Lower leg skin (tissue), 3 donors: ENCODE results near the gene LIX1.

Source experiments
- POLR2A ChIP-seq, 2 donors: fragments of 450-650 bp; IDR thresholded peaks; one replicate each; pipeline ENCODE4 v1.6.1; 2016 to 2017; ENCODE audit warnings: antibody characterized with exemption in 2 of 2, mild to moderate bottlenecking in 1 of 2, moderate library complexity in 1 of 2
- TF ChIP-seq, protein P1 (sequence below), 3 donors: fragments of 450-650 bp; IDR thresholded peaks; one replicate each; pipeline ENCODE4 v1.5.1; 2016; ENCODE audit warnings: antibody characterized with exemption in 3 of 3, mild to moderate bottlenecking in 3 of 3, moderate library complexity in 2 of 3

DNA sequence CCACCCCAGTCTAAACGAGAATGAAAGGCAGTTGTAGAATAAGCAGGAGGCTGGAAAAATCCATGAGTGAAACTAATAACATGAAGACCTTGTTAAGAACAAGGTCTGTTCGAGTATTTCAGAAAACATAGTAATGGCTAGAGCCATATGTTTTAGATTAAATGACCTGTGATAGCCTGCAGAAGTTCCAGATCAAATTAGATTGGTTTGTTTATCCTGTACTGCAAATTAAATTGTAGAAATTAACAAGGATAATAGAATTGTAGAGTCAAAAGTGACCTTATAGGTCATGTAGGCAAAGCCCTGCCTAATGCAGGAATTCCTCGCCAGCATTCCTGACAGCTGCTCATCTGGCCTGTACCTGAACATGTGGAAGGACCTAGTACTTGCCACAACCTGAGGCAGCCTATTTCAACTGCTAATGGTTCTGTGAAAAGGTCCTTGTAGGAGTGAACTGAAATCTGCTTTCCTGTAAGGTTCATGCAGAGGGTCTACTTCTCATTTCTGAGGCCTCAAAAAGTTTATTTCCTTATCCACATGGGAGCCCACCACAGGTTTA lies 17.2 kb downstream of the LIX1 start:
- TF ChIP-seq POLR2A (IDR thresholded peaks at IDR 0.05): no peak
- TF ChIP-seq, protein P1, sequence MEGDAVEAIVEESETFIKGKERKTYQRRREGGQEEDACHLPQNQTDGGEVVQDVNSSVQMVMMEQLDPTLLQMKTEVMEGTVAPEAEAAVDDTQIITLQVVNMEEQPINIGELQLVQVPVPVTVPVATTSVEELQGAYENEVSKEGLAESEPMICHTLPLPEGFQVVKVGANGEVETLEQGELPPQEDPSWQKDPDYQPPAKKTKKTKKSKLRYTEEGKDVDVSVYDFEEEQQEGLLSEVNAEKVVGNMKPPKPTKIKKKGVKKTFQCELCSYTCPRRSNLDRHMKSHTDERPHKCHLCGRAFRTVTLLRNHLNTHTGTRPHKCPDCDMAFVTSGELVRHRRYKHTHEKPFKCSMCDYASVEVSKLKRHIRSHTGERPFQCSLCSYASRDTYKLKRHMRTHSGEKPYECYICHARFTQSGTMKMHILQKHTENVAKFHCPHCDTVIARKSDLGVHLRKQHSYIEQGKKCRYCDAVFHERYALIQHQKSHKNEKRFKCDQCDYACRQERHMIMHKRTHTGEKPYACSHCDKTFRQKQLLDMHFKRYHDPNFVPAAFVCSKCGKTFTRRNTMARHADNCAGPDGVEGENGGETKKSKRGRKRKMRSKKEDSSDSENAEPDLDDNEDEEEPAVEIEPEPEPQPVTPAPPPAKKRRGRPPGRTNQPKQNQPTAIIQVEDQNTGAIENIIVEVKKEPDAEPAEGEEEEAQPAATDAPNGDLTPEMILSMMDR (IDR thresholded peaks at IDR 0.05): no peak
